Neural progenitor cell (in vitro differentiated cells): ENCODE results near the gene AKAP6.

Experiments used
- EZH2 ChIP-seq: fragments of 200-600 bp; sonication (generic); IDR thresholded peaks from 2 replicates; pipeline ENCODE4 v1.6.1; 2017; ENCODE audit warnings: antibody characterized with exemption, mild to moderate bottlenecking, moderate library complexity
- EZH2phosphoT487 ChIP-seq: fragments of 200-600 bp; sonication (generic); IDR thresholded peaks from 2 replicates; pipeline ENCODE4 v1.6.1; 2017; ENCODE audit warnings: antibody characterized with exemption
- TF ChIP-seq, protein P1 (sequence below): fragments of 200-600 bp; sonication (generic); IDR thresholded peaks from 2 replicates; pipeline ENCODE4 v1.5.1; 2017; ENCODE audit warnings: antibody characterized with exemption, mild to moderate bottlenecking

DNA sequence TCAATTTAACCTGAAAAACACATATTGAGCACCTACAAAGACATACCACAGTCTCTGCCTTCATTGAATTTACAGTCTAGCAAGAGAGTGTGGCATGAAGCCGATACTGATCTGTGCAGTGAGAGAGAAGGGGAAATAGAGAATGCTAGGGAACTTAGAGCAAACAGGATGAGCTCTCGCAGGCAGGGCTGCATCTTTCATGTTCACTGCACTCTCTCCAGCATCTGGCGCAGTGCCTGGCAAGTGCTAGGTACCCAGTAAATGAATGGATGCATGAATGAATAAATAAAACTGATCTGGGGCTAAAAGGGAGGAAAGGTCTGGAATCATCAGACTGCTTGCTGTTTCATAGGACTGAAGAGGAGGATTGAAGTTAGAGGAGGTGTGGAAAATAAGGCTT, 353.1 kb downstream of the AKAP6 start:
- no peak for TF ChIP-seq EZH2phosphoT487
- TF ChIP-seq, protein P1, sequence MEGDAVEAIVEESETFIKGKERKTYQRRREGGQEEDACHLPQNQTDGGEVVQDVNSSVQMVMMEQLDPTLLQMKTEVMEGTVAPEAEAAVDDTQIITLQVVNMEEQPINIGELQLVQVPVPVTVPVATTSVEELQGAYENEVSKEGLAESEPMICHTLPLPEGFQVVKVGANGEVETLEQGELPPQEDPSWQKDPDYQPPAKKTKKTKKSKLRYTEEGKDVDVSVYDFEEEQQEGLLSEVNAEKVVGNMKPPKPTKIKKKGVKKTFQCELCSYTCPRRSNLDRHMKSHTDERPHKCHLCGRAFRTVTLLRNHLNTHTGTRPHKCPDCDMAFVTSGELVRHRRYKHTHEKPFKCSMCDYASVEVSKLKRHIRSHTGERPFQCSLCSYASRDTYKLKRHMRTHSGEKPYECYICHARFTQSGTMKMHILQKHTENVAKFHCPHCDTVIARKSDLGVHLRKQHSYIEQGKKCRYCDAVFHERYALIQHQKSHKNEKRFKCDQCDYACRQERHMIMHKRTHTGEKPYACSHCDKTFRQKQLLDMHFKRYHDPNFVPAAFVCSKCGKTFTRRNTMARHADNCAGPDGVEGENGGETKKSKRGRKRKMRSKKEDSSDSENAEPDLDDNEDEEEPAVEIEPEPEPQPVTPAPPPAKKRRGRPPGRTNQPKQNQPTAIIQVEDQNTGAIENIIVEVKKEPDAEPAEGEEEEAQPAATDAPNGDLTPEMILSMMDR = no peak
- no peak for TF ChIP-seq EZH2
